Activated CD4-positive, CD25-positive, alpha-beta regulatory T cell (primary cell): ENCODE measurements around the gene IL1RAPL2.
"Not testable (repeated sequence)": the region's sequence is repeated elsewhere in the genome, so short reads cannot be mapped to it uniquely, and the experiment has no call there.

ENCODE experiments used
- DNase-seq, 4 experiments: peaks; one replicate each; lab custom pipeline; 2025; lab: John Stamatoyannopoulos, UW

Gene IL1RAPL2

DNA sequence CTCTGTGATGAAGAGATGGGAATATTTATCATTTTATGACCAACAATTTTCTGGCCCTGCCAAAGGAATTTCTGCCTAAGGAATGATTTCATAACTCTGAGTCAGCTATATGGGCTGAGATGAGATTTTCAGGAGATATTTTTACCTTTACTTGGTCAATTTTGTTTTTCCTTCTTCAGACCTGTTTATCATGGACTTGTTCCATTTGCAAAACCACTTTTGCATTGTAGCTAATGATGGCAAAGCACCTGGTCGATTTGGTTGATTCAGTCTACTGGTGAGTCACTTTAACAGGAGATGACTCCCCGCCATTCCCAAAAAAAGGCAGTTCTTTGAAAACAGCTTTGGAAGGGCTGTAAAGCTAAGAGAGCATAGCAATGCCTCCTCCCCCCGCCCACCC is 601.2 kb downstream of the IL1RAPL2 start:
- DNase-seq = no peak

DNA sequence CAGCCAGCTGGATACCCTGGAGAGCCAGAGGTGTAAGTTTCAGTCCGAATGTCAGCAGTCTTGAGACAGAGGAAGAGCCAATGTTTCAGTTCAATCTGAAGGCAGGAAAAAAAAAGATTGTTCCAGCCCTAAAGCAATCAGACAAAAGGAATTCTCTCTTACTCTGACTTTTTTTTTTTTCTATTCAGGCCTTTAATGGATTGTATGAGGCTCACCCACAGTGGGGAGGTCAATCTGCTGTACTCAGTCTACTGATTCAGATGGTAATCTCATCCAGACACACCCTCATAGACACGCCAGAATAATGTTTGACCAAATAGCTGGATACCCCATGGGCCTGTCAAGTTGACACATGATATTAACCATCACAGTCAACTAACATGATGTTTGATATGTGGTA is 602.6 kb downstream of the IL1RAPL2 start:
- no peak for DNase-seq

GRCh38 chrX:105173071-105173470 is 607.1 kb downstream of the IL1RAPL2 start:
- no peak for DNase-seq

DNA sequence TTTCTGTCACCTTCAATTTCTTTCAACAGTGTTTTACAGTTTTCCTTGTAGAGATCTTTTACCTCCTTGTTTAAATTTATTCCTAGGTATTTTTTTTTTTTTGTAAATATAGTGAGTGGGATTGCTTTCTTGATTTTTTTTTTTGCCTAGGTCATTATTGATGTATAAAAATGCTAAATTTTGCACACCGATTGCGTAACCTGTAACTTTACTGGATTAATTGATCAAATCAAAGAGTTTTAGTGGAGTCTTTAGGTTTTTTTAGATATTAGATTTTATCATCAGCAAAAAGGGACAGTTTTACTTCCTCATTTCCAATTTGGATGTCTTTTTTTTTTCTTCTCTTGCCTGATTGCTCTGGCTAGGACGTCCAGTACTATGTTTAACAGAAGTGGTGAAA is 613.6 kb downstream of the IL1RAPL2 start:
- no peak for DNase-seq

DNA sequence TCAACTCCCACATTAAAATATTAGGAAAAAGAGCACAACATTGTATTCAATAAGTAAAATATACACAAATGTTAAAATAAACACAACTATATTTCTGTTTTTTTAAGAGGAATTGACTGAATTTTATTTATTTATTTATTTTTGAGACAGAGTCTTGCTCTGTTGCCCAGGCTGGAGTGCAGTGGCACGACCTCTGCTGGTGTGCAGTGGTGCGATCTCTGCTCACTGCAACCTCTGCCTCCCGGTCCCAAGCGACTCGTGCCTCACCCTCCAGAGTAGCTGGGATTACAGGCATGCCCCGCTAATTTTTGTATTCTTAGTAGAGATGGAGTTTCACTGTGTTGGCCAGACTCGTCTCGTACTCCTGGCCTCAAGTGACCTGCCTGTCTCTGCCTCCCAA is 623.1 kb downstream of the IL1RAPL2 start:
- no peak for DNase-seq

- DNase-seq = no peak
These were observed 624.4 kb downstream of the IL1RAPL2 start for GRCh38 chrX:105190252-105190853.

- DNase-seq = no peak
These were observed 625.9 kb downstream of the IL1RAPL2 start for GRCh38 chrX:105191878-105192277.

DNA sequence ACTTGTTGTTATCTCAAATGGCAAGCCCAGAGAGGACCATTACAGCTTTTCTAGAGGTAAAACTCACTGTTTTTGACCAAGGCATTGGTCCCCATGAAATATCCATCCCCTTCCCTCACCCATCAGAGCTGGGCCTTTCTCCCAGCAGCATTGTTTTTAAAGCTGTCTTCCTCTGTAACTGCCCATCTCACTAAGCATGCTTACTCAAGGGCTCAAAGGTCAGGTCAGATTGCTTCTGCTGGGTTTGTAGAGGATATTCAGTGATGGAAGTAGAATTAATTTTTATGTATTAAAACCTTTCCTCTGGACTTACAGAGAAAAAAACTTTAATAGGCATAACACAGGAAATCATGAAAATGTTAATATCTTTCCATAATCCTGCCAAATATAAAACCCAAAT is 643.4 kb downstream of the IL1RAPL2 start:
- no peak for DNase-seq

DNA sequence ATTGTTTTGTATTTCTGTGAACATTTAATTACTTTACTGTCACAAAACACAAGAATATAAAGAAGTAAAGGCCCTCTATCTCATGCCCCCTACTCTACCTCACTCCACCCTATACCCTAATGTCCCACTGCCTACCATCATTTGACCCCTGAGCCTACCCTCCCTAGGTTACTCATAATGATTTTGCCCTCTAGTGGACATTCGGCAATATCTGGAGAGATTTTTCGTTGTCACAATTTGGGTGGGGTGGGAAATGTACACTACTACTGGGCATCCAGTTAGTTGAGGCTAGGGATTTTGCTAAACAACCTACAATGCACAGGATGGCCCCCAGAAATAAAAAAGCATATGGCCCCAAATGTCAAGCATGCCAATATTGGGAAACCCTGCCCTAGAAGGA is 644.3 kb downstream of the IL1RAPL2 start:
- DNase-seq = no peak

DNA sequence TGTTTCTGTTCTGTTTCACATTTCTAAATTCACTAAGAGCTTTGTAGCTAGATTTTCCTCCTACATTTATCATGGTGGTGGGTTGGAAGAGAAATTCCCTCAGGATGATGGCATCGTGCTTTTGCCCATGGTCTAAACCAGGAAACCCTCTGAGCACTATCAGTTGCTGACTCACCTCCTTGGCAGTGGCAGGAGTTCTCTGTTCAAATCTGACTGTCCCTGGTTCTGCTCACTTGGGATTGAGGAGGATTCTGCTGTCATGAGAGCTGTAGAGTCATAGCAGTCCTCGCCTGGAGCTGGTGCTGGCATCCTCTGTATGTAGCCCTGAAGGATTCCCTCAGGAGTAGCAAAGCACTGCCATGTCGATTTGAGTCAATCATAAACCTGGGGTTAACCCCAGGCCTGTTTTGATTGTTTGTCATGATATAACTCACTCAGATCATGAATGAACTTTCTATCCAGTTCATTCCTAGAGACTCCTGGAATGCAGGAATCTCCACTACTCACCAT is 645.1 kb downstream of the IL1RAPL2 start:
- DNase-seq = no peak

DNA sequence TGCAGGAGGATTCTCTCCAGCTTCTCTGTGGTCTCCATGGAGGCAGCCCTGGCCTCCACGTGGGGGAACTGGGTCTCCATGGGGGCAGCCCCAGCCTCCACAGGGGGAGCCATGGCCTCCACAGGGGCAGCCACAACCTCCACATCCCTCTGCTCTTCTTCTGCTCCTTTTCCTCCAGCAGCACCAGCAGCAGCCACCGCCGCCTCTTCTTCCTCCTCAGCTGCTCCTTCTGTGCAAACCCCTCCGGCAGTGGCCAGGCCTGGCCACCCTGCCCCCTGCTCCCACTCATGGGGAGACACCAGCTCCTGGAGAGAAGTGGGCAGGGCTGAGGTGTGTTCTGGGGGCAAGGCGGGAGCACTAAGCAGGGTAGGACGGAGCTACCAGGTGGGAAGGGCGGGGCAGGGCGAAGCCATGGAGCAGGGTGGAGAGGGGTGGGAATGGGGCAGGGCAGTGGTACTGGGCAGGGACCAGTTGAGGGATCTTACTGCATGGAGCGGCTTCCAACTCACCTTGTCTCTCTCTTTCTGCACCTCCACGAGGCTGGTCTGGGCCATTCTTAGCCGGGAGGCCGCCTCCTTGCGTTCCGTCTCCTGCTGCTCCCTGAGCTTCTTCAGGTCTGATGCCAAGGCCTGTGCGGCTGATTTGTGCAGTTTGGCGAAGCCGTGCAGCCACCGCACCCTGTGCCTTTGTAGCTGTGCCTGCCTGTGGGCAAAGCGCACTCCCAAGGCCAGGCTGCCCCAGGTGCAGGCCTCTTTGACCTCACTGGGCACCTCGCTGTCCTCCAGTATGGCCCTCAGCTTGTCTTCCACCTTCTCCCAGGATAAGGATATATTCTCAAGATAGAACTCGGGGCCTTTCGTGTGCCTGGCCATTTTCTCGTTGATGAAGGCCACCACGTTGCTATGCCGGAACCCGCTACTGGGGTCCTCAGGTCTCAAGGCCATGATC is 653.7 kb downstream of the IL1RAPL2 start:
- no peak for DNase-seq

- no peak for DNase-seq
These were observed 654.6 kb downstream of the IL1RAPL2 start, which contains the start of gene TEX13A for GRCh38 chrX:105220636-105221035. Gene TEX13A (minus strand): TSS chrX:105220694. CDS start chrX:105220397, 297 bp downstream.

- DNase-seq = no peak
These were observed 655.4 kb downstream of the IL1RAPL2 start for GRCh38 chrX:105221374-105221773.

DNA sequence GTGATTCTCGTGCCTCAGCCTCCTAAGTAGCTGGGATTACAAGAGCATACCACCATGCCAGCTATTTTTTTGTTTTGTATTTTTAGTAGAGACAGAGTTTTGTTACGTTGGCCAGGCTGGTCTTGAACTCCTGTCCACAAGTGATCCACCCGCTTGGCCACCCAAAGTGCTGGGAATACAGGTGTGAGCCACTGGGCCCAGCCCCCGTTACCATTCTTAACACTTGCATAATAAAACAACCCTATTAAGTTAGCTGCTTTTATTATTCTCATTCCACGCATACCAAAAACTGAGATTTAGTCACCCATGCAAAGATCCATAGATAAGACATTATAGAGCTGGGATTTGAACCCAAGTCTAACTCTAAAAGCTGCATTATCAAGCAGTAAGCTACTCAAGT is 660.5 kb downstream of the IL1RAPL2 start:
- no peak for DNase-seq

- no peak for DNase-seq
These were observed 662.6 kb downstream of the IL1RAPL2 start for GRCh38 chrX:105228602-105229001.

DNA sequence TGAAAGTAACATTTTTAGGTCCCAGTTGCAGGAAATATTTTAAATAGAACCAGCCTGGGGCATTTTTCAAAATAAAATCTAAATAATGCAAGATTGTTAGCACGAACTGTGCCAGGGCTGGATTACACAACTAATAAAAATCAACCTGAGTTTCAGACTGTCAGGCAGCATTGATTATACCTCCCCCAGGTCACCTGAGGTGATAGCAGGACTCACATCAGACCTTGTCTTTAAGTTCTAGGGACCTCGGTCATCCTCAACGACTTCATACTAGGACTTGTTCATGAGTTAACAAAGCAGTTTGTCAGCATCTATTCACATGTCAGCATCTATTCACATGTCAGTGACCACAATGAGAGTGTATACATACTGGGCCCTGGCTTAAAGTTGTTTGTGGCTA is 663.1 kb downstream of the IL1RAPL2 start:
- DNase-seq = no peak

DNA sequence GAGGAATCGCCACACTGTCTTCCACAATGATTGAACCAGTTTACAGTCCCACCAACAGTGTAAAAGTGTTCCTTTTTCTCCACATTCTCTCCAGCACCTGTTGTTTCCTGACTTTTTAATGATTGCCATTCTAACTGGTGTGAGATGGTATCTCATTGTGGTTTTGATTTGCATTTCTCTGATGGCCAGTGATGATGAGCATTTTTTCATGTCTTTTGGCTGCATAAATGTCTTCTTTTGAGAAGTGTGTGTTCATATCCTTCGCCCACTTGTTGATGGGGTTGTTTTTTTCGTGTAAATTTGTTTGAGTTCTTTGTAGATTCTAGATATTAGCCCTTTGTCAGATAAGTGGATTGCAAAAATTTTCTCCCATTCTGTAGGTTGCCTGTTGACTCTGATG is 671.4 kb downstream of the IL1RAPL2 start:
- DNase-seq = not testable (repeated sequence)

- DNase-seq = no peak
These were observed 675.1 kb downstream of the IL1RAPL2 start for GRCh38 chrX:105241056-105241455.

DNA sequence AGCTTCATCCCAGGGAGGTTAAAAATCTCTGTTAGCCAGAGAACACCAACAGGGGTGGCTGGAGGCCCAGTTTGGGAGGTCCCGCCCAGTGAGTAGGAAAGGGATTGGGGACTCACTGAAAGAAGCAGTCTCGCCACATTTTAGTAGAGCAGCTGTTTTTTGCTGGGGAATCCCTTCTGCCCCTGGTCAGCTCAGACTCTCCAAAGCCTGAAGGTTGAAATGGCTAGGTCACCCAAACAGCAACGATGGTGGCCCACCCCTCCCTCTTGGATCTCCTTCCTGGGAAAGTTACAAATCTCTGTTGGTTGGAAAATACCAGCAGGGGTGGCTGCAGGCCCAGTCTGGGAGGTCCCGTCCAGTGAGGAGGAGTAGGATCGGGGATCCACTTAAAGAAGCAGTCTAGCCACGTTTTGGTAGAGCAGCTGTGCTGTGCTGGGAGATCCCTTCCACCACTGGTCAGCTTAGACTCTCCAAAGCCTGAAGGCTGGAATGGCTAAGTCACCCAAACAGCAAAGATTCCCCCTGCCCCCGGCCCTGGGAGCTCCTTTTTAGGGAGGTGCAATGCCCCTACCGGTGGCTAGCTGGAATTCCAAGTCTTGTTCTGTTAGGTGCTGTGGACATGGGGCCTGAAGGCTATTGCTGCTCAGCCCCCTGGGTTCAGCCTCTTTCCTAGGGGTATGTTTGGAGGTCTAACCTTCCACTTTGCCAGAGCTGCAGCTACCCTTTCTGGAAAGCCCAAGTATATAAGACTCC is 694.5 kb downstream of the IL1RAPL2 start:
- DNase-seq = no peak

DNA sequence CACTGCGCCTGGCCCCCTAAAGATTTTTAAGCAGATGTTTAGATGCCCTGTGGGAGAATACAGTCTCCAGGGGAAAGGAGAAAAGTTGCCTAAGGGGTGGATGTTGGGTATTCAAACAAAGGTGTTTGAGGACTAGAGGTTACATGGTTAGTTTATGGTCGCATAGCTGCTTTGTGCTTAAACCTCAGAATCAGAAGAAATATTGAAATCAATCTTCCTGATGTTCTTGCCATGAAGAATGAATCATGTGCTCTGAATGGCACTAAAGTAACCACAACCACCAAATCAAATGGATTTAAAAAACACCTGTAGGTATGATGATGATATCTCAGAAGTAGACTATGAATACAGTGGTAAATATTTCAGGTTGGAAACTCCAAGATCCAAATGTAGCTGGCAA is 697.2 kb downstream of the IL1RAPL2 start:
- DNase-seq = no peak

GRCh38 chrX:105263801-105264200 is 697.8 kb downstream of the IL1RAPL2 start:
- DNase-seq = no peak

DNA sequence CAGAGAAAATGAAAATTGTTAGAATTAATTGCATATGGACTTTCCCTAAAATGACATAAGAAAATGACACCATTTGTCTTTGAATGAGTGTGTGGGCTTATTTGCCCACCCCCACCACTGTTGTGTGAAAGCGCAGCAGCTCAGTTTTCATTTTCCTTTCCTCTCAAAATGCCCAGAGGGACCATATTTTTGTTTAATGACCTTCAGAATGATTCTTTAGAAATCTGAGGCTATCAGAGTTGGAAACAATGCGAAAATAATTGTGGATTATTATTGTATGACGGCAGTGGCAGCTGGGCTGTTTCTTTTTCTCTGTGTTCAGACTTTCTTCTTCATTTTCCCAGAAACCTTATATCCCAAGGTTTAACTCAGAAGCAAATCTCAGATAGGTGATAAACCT is 699.1 kb downstream of the IL1RAPL2 start:
- DNase-seq = no peak
